CD4-positive, alpha-beta T cell (primary cell): Measurements from ENCODE around the gene MAPT. TPM values are rescaled to one million over a fixed set of nuclear protein-coding genes. Genes with fewer than 3 reads are reported as not detected.

ENCODE experiments used
- ATAC-seq: fragments of 200-7000 bp; cut with Tn5 transposase; one replicate; pipeline ENCODE4 v1.10.0; 2022; ENCODE audit warnings: mild to moderate bottlenecking; ENCODE audit not compliant: poor library complexity
- CTCF ChIA-PET: fragments of 350-600 bp; sonication (Branson Sonifier 250); formaldehyde crosslinking; loops from one replicate; lab custom pipeline; 2021; ENCODE audit warnings: antibody characterized with exemption, inconsistent platforms; lab: Charles Lee
- POLR2A ChIA-PET: fragments of 350-600 bp; sonication (Branson Sonifier 250); formaldehyde crosslinking; loops from one replicate; lab custom pipeline; 2021; ENCODE audit warnings: antibody characterized with exemption, inconsistent platforms; lab: Charles Lee
- DNase-seq, 14 experiments: peaks; one replicate each; pipeline ENCODE4 v3.0.0-alpha.2; 2013 to 2020; ENCODE audit warnings: mixed read lengths in 2 of 14
- H3K27ac ChIP-seq, 2 donors: one replicate each; pipeline versions ENCODE4 v1.5.1 to v1.7.0; 2013; ENCODE audit warnings: low read length in 2 of 2, low read depth in 1 of 2, mild to moderate bottlenecking in 1 of 2
- H3K27me3 ChIP-seq, 2 experiments: 1 replicate in 1 of 2; 2 replicates in 1 of 2; pipeline versions ENCODE4 v1.6.1 to v1.7.0; 2013; ENCODE audit warnings: low read length in 2 of 2, control low read depth in 1 of 2, mild to moderate bottlenecking in 1 of 2, moderate library complexity in 1 of 2; ENCODE audit not compliant: insufficient read depth in 2 of 2, control insufficient read depth in 1 of 2
- H3K36me3 ChIP-seq: one replicate; pipeline ENCODE4 v1.6.1; 2013; ENCODE audit warnings: low read length, control low read depth; ENCODE audit not compliant: insufficient read depth
- H3K4me1 ChIP-seq: one replicate; pipeline ENCODE4 v1.6.1; 2013; ENCODE audit warnings: low read length, control low read depth; ENCODE audit not compliant: insufficient read depth
- H3K4me3 ChIP-seq: one replicate; pipeline ENCODE4 v1.5.1; 2013; ENCODE audit warnings: mild to moderate bottlenecking, low read length, moderate library complexity
- H3K9me3 ChIP-seq, 2 experiments: 1 replicate in 1 of 2; 2 replicates in 1 of 2; pipeline versions ENCODE4 v1.6.1 to v1.7.0; 2013; ENCODE audit warnings: low read length in 2 of 2, mild to moderate bottlenecking in 2 of 2, control low read depth in 1 of 2, moderate library complexity in 1 of 2; ENCODE audit not compliant: control insufficient read depth in 1 of 2, insufficient read depth in 1 of 2
- H3K27ac Mint-ChIP-seq: one replicate; pipeline ENCODE4 v1.8.0; 2020; ENCODE audit warnings: mixed read lengths
- H3K27me3 Mint-ChIP-seq: one replicate; pipeline ENCODE4 v1.8.0; 2021; ENCODE audit warnings: mixed read lengths
- H3K36me3 Mint-ChIP-seq: one replicate; pipeline ENCODE4 v1.8.0; 2021; ENCODE audit warnings: low read depth, mixed read lengths
- H3K4me1 Mint-ChIP-seq: one replicate; pipeline ENCODE4 v1.8.0; 2021; ENCODE audit warnings: low read depth, mixed read lengths
- H3K4me3 Mint-ChIP-seq: one replicate; pipeline ENCODE4 v1.8.0; 2020; ENCODE audit warnings: mild to moderate bottlenecking, mixed read lengths
- H3K9me3 Mint-ChIP-seq: one replicate; pipeline ENCODE4 v1.8.0; 2020; ENCODE audit warnings: mixed read lengths
- CTCF ChIP-seq: fragments of 200-600 bp; IDR thresholded peaks from one replicate; pipeline ENCODE4 v1.8.0; 2022; ENCODE audit warnings: antibody characterized with exemption, mild to moderate bottlenecking
- intact Hi-C, 2 experiments: fragments of 100-400 bp; cut with DNase I in 1 of 2; cut with micrococcal nuclease in 1 of 2; formaldehyde crosslinking; loops; one replicate each; pipeline versions ENCODE4 v1.15.1 to v1.9.0; 2023 to 2025; cut with DNase I, micrococcal nuclease
- total RNA-seq, 174 experiments: library from RNA in 2 of 174; stranded (reverse) in 2 of 174; gene quantifications; one replicate each; pipeline ENCODE4 v1.2.3 and lab custom pipeline; 2021 to 2026

MAPT gene
- total RNA-seq, 2 experiments from 2014 or later: 0.41 to 0.53 TPM

GRCh38 chr17:46024590-46024989 lies 130.2 kb downstream of the MAPT start:
- Mint-ChIP-seq H3K4me1 (peaks cover 14% of the 10 kb centered on the region), H3K27me3 (no peaks in the 10 kb centered on the region), H3K36me3 (peaks cover 35% of the 10 kb centered on the region), H3K9me3 (no peaks in the 10 kb centered on the region), H3K4me3 (no peak overlapping the region), H3K27ac (no peak overlapping the region)
- DNase-seq: no peak
- H3K27me3 ChIP-seq: no peaks in the 10 kb centered on the region
- intact Hi-C loops: no loop called here
- H3K36me3 ChIP-seq: peaks cover 15% of the 10 kb centered on the region
- H3K9me3 ChIP-seq: no peaks in the 10 kb centered on the region
- H3K27ac ChIP-seq: no peak overlapping the region
- ChIA-PET POLR2A (no interaction called here), CTCF (no interaction called here)
- peaks cover 22% of the 10 kb centered on the region for H3K4me1 ChIP-seq
- no peak for ATAC-seq
- no peak overlapping the region for H3K4me3 ChIP-seq
- TF ChIP-seq CTCF: no peak

- ATAC-seq: no peak
- Mint-ChIP-seq H3K36me3 (peaks cover 40% of the 10 kb centered on the region), H3K27ac (no peak overlapping the region), H3K9me3 (no peaks in the 10 kb centered on the region), H3K4me3 (no peak overlapping the region), H3K27me3 (no peaks in the 10 kb centered on the region), H3K4me1 (peaks cover 11% of the 10 kb centered on the region)
- Histone ChIP-seq H3K27ac (no peak overlapping the region), H3K27me3 (no peaks in the 10 kb centered on the region), H3K4me3 (no peak overlapping the region), H3K36me3 (peaks cover 15% of the 10 kb centered on the region), H3K4me1 (peaks cover 18% of the 10 kb centered on the region), H3K9me3 (no peaks in the 10 kb centered on the region)
- ChIA-PET POLR2A (no interaction called here), CTCF (no interaction called here)
- no peak for DNase-seq
- no peak for TF ChIP-seq CTCF
- intact Hi-C loops: no loop called here
Measured at GRCh38 chr17:46025060-46025459, 130.7 kb downstream of the MAPT start.

GRCh38 chr17:46025510-46026165 lies 131.3 kb downstream of the MAPT start:
- no peaks in the 10 kb centered on the region for H3K27me3 ChIP-seq
- Mint-ChIP-seq H3K4me3 (no peak overlapping the region), H3K27ac (peak overlapping the region; percentile 69), H3K9me3 (no peaks in the 10 kb centered on the region), H3K27me3 (no peaks in the 10 kb centered on the region), H3K4me1 (peaks cover 5% of the 10 kb centered on the region), H3K36me3 (peaks cover 45% of the 10 kb centered on the region)
- intact Hi-C loops: no loop called here
- peaks cover 20% of the 10 kb centered on the region for H3K36me3 ChIP-seq
- H3K9me3 ChIP-seq: no peaks in the 10 kb centered on the region
- H3K4me3 ChIP-seq: no peak overlapping the region
- ChIA-PET POLR2A (no interaction called here), CTCF (no interaction called here)
- no peak for TF ChIP-seq CTCF
- ATAC-seq: no peak
- no peak for DNase-seq
- H3K27ac ChIP-seq: no peak overlapping the region
- H3K4me1 ChIP-seq: peaks cover 12% of the 10 kb centered on the region
